Right ventricle myocardium superior (tissue), 1 donor: Measurements from ENCODE around the gene TAC3. TPM values are rescaled to one million over a fixed set of nuclear protein-coding genes. Genes with fewer than 3 reads are reported as not detected.
"Not testable (repeated sequence)": the region's sequence is repeated elsewhere in the genome, so short reads cannot be mapped to it uniquely, and the experiment has no call there.

Experiments used
- ATAC-seq: fragments of 200-7000 bp; cut with Tn5 transposase; one replicate; pipeline ENCODE4 v1.9.1; 2020; ENCODE audit warnings: mild to moderate bottlenecking; ENCODE audit not compliant: poor library complexity
- DNase-seq: peaks from one replicate; pipeline ENCODE4 v3.0.0-alpha.2; 2020
- intact Hi-C: fragments of 100-400 bp; cut with DNase I; formaldehyde crosslinking; loops from one replicate; pipeline ENCODE4 v1.11.2; 2022
- total RNA-seq: library from RNA; stranded (reverse); fragmentation: NEBNext Ultra II Directional; extraction: Animal tissue kit (Norgen Biotek cat#: 25700); gene quantifications from one replicate; pipeline ENCODE4 v1.2.1, GENCODE V29; 2021
- donor health status: DM: no; HTN: yes; CAD: no; lungs with severe emphysema.

The TAC3 gene
- total RNA-seq, 1 donor from 2014 or later: not detected

DNA sequence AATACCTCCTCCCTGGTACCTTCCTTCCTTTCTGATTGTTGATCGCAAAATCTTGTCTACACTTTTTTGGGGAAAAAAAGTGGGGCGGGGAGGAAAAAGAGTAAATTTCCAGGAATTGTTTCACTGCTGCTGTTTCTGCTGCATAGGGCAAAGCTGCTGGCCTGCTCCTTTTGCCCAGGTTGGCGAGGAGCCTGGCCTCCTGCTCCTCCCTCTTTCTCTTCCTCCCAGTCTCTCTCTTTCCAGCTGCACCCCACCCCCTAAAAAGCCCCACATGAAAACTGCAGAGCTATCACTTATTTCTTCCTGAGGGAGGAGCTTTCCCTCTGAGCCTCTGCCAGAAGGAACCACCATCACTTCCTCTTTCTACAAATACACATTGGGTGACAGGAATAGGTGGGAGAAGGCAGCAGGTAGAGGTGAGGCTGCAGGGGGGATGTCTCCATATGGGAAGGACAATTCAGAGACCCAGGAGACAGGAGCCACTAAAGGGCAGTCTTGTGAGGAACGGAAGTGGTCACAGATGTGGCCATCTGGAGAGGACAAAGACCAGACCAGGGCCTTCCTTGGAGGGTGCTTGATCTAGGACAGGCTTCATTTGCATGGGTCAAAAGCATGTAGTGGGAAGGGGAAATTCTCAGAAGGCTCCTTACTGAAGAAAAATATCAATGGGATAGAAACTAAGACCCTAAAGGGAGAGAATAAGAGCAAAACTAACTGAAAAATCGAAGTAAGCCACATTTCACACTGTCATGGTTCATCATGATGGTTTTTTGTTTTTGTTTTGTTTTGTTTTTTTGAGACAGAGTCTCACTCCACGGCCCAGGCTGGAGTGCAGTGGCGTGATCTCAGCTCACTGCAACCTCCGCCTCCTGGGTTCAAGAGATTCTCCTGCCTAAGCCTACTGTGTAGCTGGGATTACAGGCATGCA lies 24.7 kb downstream of the TAC3 start:
- ATAC-seq: peak; percentile 50
- peak; percentile 75 for DNase-seq
- intact Hi-C loops: no loop called here

DNA sequence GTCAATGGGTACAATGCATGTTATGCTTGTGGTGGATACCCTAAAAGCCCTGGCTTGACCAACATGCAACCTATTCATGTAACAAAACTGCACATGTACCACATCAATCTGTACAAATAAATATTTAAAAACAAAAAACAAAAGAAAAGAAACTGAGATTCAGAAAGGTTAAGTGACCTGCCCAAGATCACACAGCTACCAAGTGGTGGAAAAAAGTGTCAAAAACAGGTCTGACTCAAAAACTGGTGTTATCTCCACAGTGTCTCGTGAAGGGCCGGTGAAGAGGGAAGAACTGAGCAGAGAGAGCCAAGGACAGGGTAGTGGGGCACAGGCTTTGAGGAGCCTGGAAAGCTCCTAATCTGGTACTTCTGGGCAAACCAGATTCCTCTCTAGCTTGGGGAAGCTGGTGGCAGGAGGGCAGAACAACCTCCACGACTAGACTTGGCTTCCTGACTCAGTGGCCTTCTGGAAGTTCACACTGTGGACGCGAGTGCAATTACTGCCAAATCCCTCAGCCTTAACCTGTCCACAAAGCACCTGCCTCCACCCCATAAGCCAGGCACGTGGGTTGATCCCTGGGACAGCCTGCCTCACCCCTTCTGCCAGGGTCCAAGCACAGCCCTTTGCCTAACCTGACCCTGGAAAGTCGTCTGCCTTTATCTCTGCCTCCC lies 25.5 kb downstream of the TAC3 start:
- intact Hi-C loops: no loop called here
- ATAC-seq (no peak), DNase-seq (no peak)

DNA sequence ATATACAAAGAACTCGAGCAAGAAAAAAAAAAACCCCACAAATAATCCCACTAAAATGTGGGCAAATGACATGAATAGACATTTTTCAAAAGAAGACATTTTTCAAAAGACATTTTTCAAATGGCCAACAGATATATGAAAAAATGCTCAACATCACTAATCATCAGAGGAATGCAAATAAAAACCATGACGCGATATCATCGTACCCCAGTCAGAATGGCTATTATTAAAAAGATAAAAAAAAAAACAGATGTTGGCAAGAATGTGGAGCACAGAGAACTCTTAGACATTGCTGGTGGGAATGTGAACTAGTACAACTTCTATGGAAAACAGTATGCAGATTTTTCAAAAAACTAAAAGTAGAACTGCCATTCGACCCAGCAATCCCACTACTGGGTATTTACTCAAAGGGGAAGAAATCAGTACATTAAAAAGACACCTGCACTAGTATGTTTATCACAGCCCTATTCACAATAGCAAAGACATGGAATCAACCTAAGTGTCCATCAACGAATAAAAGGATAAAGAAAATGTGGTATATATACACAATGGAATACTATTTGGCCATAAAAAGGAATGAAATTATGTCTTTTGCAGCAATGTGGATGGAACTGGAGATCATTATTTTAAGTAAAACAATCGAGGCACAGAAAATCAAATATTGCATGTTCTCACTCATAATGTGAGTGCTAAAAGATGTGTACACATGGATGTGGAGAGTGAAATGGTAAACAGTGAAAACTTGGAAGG lies 26.3 kb downstream of the TAC3 start:
- intact Hi-C loops: no loop called here
- ATAC-seq (no peak), DNase-seq (no peak)

DNA sequence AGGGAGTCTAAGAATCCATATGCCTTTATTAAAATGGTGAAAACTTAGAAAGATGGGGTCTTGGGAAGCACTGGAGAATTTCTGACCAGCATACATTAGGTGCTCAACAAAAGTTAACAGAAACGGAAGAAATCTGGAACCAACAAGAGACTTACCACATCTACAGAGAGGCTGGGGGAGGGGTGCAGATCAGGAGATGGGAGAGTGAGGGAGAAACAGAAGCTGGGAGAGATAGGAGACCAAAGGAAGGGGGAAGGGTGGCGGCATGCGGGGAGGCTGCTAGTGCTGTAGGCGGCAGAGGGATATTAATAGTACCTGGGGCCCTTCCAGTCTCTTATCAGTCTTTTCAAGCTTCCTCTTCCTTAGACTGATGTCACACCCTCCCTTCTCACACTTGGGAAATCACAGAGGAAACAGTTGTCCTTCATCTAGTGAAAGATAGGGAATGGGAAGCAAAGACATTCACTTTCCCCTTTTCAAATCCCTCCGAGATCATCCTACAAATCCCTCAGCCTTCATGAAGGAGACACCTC lies 28.1 kb downstream of the TAC3 start:
- intact Hi-C loops: no loop called here
- ATAC-seq (peak; percentile 86), DNase-seq (no peak)

DNA sequence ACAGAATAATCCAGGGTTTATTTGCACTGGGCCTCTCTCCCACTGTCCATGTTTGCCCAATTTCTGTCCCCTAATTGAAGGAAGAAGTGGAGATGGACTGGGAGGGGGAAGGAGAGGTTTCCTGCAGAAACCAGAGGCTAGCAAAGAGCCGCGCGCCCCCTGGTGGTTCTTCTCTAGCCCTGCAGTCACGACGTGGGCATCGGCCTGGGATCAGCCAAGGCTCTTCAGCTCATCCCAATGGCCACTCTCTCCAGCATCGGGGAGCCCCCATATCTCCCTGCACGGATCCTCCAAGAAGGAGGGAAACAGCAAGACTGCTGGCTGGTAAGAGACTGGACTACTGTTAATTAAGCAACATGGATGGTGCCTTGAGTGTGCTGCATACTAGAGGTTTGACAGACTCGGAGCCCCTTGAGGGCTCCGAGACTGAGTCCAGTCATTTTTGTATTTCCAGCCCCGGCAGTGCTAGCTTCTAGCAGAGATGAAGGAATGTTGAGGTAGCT lies 28.7 kb downstream of the TAC3 start:
- DNase-seq (peak; percentile 89), ATAC-seq (peak; percentile 94)
- intact Hi-C loops: loop anchor here (2.0 kb wide), 1 partner anchor 225 kb away; the partner anchor contains the start of gene HSD17B6

DNA sequence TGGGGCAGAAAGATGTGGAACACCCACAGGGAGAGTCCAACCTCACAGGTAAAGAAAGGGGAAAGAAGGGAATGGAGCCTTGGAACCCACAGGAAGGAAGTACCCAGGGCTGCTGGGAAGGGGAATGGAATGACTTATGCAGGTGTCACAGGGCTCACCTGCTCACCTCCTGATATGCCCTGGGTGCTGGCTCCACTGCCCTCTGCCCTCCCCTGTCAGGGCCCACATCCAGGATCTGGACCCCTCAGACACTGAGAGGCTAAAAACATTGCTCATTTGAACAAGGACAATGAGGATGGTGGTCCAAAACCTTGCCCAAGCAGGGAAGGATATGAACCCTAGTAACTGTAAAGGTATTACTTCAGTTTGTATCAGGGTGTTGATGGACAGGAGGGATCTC lies 29.3 kb downstream of the TAC3 start:
- intact Hi-C loops: loop anchor here (2.0 kb wide), 1 partner anchor 224 kb away; the partner anchor contains the start of gene HSD17B6
- ATAC-seq (no peak), DNase-seq (no peak)

DNA sequence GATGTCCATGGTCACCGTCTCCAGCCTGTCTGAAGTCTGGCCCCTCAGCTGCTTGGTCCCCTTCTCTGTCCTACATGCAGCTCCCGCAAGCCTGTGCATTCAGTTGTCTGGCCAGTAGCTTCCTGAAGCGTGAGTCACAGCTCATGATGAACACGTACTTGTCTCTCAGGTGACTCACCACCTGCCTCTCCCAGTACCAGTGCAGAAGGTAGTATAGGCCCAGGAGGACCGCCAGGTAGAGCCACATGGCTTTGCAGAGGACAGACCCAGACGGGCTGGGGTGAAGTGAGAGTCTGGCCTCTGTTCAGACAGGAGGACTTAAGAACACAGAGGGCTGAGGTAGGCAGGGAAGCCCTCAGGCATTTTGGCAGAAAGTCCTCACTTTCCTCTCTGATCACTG lies 30.6 kb downstream of the TAC3 start:
- not testable (repeated sequence) for DNase-seq, ATAC-seq
- intact Hi-C loops: loop anchor here (2.0 kb wide), 1 partner anchor 223 kb away; the partner anchor contains the start of gene HSD17B6

DNA sequence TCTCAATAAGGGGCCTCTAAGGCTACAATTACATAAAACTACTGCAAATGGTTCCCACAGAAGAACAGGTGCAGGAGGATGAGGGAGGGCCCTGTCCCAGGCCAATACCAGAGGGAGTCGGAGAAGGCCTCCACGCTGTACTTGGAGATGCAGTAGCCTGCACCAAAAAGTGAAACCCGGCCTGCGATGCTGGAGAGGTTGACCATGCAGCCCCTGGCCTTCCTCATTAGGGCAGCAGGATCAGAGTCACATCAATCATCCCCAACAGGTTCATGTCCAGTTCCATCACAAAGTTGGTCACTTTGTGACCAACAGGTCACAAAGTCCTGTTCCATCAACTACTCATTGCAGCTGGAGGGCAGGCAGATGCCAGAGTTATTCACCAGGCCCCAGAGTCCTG lies 32.9 kb downstream of the TAC3 start:
- ATAC-seq (no peak), DNase-seq (no peak)

DNA sequence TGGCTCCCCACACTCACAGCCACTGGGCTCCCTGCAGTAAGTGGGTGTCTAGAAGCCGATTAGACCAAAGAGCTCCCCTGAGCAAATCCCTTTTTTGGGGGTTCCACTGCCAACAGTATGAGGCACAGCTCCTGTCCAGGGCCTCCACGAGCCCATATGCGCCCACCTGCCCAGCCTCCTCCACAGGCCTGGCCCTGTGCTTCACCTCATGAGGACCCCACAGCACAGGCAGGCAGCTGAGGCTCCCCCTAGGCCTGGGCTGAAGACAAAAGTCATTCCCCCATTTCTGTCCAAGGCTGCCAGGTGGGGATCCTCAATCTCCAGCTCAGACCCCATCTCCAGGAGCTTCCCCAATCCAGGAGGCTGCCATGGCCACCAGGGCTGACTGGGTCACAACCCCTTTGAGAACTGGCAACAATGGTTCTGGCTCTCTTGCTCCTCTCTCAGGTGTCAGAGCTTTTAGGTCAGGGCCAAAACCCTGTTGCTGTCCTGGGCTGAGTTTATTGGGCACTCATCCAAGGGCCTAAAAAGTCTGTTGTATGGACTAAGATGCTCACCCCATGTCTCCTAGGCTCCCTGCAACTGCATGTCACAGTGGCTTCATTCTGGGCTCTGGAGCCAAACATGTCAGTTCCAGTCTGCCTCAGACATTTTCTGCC lies 33.6 kb downstream of the TAC3 start:
- ATAC-seq, DNase-seq, intact Hi-C loops: not testable (repeated sequence)

More for the DNA sequence above, 32.9 kb downstream of the TAC3 start:
- intact Hi-C loops: no loop called here

DNA sequence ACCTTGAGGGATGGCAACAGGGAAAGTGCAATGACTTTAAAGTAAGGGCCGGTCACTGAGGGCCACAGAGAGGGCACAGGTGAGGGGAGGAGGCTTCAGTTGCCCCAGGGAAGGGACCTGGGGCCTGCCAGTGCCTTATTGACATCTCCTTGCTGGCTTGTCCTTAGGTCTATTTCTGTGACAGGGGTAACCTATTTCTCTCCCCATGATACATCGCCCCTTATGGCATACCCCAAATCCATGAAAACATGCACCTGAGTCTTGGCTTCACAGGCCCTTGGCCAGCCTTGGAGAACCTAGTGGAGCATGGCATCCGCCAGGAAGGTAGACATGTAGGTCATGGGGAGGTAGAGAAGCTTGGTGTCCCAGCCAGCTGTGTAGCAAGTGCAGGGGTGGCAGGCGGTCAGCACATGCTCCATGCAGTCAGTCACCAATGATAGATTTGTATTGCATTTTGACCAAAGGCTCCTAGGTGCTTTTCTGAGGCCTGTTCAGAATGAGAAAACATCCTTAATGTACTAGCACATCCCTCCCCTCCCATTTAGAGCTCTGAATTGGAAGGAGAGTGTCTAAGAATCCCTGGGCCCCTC lies 35.3 kb downstream of the TAC3 start:
- DNase-seq (no peak), ATAC-seq (no peak)
- intact Hi-C loops: no loop called here

DNA sequence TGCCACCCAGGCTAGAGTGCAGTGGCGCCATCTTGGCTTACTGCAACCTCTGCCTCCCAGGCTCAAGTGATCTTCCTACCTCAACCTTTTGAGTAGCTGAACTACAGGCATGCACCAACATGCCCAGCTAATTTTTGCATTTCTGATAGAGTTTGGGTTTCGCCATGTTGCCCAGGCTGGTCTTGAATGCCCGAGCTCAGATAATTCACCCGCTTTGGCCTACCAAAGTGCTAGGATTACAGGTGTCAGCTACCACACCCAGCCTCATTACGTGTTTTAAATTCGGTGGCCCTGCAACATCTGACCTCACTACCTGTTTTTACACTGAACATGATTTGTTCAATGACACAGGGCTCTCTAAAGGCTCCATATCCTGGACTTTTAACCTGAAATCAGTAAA lies 36.1 kb downstream of the TAC3 start:
- no peak for DNase-seq
- intact Hi-C loops: no loop called here
- ATAC-seq: no peak

DNA sequence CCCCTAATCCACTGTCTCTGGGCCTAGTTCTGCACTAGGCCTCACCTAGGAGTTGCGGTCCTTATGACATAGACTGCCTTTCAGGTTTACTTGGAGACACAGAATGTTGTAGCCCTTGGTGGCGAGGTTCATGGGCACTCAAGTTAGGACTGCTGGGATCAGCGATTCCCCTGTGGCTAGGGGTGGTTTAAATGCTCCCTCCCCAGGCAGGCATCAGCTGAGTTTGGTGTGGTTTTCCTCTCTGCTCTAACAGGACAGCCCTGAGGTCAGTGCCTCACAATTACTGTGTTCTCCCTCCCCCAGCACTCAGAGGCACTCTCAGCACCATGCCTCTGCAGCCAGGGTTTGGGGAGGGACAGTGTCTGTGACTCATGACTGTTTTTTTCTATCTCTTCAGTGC lies 36.7 kb downstream of the TAC3 start:
- intact Hi-C loops: no loop called here
- ATAC-seq (no peak), DNase-seq (no peak)

DNA sequence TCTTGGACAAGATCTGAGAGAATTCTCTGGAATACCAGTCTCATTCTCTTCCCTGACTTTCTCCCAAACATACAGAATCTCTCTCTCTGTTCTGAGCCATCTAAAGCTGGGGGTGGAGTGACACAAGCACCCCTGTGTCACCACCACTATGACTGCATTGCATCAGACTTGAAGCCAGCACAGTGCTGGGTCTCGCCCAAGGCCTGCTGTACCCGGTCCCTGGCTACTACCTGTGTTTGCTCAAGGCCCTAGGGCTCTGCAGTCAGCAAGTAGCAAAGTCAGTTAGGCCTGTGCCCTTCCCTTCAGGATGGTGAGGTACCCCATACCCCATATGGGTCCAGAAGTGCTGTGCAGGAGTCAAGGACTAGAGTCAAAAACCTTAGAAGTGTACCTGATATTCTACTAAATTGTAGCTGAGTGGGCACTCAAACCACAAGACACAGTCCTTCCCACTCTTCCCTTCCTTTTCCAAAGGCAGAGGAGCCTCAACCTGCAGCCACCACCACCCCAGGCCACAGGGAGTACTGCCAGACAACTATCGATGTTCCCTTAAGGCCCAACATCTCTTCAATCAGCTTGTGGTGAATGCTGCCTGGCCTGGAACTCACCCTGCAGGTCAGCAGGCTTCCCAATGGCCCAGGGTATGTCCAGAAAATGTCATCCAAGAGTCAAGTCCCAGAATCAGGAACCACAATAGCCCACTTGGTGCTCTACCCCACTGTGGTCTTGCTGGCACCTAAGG lies 37.8 kb downstream of the TAC3 start:
- intact Hi-C loops: no loop called here
- no peak for ATAC-seq
- no peak for DNase-seq

DNA sequence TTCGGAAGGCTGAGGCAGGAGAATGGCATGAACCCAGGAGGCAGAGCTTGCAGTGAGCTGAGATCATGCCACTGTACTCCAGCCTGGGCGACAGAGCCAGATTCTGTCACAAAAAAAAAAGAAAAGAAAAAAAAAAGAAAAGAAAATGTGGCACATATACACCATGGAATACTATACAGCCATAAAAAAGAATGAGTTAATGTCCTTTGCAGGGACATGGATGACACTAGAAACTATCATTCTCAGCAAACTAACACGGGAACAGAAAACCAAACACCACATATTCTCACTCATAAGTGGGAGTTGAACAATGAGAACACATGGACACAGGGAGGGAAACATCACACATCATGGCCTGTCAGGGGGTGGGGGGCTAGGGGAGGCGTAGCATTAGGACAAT lies 39.0 kb downstream of the TAC3 start:
- intact Hi-C loops, DNase-seq, ATAC-seq: not testable (repeated sequence)

DNA sequence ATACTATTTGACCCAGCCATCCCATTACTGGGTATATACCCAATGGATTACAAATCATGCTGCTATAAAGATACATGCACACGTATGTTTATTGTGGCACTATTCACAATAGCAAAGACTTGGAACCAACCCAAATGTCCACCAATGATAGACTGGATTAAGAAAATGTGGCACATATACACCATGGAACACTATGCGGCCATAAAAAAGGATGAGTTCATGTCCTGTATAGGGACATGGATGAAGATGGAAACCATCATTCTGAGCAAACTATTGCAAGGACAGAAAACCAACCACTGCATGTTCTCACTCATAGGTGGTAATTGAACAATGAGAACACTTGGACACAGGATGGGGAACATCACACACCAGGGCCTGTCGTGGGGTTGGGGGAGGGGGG lies 42.1 kb downstream of the TAC3 start:
- intact Hi-C loops, ATAC-seq: not testable (repeated sequence)

DNA sequence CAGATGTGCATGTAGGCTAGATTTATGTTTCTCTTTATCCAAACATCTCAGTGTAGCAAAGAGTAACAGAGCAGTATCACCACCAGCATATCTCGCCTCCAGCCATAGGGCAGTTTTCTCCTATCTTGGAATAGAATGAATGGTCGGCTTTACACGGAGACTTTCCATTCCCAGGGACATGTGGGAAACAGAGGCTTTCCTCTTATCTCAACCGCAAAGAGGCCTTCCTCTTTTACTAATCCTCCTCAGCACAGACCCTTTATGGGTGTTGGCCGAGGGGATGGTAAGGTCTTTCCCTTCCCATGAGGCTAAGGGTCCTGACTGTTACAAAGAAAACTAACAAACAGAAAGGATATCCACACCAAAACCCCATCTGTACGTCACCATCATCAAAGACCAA lies 47.4 kb downstream of the TAC3 start:
- DNase-seq, ATAC-seq, intact Hi-C loops: not testable (repeated sequence)

More for the DNA sequence above, 42.1 kb downstream of the TAC3 start:
- DNase-seq: not testable (repeated sequence)
